ENCODE data around the gene DOCK8.

DOCK8 gene

GRCh38 chr9:270657-271237 is 56.1 kb downstream of the DOCK8 start:
- DNase-seq = no peak

- no peak for DNase-seq
Measured at GRCh38 chr9:272251-273213, 57.9 kb downstream of the DOCK8 start.

- DNase-seq = no peak
Measured at GRCh38 chr9:274406-274805, 59.7 kb downstream of the DOCK8 start.

GRCh38 chr9:277601-278295 is 63.1 kb downstream of the DOCK8 start:
- no peak for DNase-seq

GRCh38 chr9:278651-279050 is 64.0 kb downstream of the DOCK8 start:
- no peak for DNase-seq

GRCh38 chr9:279674-280073 is 65.0 kb downstream of the DOCK8 start:
- no peak for DNase-seq

GRCh38 chr9:281741-282645 is 67.3 kb downstream of the DOCK8 start:
- DNase-seq = no peak

GRCh38 chr9:286071-286740 is 71.5 kb downstream of the DOCK8 start:
- no peak for DNase-seq

- no peak for DNase-seq
Measured at GRCh38 chr9:289121-289520, 74.5 kb downstream of the DOCK8 start.

GRCh38 chr9:292915-293314 is 78.2 kb downstream of the DOCK8 start:
- no peak for DNase-seq

GRCh38 chr9:295576-295975 is 80.9 kb downstream of the DOCK8 start:
- no peak for DNase-seq

- DNase-seq = no peak
Measured at GRCh38 chr9:296411-296810, 81.7 kb downstream of the DOCK8 start.

- DNase-seq = no peak
Measured at GRCh38 chr9:297104-297972, 82.7 kb downstream of the DOCK8 start.

GRCh38 chr9:303502-303901 is 88.8 kb downstream of the DOCK8 start:
- no peak for DNase-seq

GRCh38 chr9:304106-304505 is 89.4 kb downstream of the DOCK8 start:
- no peak for DNase-seq

- peak; percentile 3 for DNase-seq
Measured at GRCh38 chr9:304519-305185, 90.0 kb downstream of the DOCK8 start.

- DNase-seq = no peak
Measured at GRCh38 chr9:306907-307306, 92.2 kb downstream of the DOCK8 start.

- no peak for DNase-seq
Measured at GRCh38 chr9:311841-312240, 97.2 kb downstream of the DOCK8 start.

- peak; percentile 14 for DNase-seq
Measured at GRCh38 chr9:312596-313320, 98.1 kb downstream of the DOCK8 start.
